Putamen (tissue), 1 donor: ENCODE results near the gene FOXN3.

ENCODE experiments used
- DNase-seq: peaks from one replicate; pipeline ENCODE4 v3.0.0-alpha.2; 2016; ENCODE audit warnings: low spot score

Gene FOXN3

DNA sequence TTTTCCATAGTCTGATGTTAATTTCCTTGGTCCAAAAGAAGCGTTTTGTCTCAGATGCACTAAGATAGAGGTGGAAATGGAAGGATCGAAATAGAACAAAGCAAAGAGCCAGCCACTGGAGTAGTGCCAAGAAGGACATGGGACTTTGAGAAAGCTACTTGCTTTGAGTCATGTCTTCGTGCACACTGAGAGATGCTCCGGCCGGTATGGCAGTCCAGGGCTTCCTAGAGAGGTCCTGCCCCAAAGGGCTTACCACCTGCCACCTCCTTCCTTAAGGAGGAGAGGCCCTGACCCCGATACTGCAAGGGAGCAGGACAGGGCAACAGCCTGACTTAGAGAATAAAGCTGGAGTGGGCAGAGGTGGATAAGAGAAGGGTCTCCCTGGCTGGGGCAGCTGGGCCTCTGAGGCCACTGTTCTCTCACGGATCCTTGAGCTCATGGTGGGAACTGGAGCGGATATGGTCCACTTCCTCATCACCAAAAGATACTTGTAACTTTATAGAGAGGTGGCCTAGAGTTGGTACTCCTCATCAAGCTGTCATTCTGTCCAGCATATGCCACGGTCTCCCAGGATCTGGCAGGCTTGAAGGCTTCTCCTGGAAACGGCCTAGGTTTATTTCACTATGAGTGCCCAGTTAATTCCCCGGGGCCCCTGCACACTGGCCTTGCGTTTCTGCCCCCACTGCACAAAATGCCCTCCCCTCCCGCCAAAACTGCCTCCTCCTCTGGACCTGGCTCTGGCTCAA, 57.4 kb downstream of the FOXN3 start:
- no peak for DNase-seq

DNA sequence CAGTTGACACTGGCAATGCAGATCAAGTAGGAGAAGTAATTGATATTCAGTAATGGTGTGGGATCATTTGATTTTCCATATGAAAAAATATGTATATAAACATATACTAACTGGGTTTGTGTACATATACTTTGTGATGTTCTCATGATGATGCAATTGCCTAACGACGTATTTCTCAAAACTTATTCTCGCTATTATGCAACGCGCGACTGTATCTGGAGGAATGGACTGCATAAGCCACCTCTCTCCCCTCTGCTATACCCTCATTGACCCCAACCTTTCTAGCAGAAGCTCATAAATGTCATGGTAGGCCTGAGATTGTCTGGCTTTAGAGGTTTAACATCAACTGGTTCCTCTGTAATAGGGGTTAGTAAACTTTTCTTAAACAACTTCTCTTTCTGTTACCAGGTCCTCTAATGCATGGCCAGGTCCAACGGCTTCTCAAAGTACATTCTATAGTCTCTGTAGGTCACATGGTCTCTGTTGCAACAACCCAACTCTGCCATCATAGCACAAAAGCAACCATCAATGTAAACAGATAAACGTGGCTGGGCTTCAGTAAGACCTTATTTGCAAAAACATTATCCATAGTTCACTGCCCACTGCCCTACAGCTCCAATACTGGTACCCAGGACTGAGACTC, 59.3 kb downstream of the FOXN3 start:
- no peak for DNase-seq

DNA sequence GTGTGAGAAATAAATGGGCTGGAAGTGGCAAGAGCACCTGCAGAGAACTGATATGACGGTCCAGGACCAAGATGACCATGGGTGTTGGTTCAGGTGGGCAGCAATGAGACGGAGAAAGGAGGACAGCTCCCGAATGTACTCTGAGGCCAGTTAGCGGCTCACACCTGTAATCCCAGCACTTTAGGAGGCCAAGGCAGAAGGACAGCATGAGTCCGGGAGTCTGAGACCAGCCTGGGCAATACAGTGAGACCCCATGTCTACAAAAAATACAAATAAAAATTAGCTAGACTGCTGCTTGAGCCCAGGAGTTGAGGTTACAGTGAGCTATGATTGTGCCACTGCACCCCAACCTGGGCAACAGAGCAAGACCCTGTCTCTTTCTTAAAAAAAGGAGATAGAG, 60.1 kb downstream of the FOXN3 start:
- DNase-seq: no peak

DNA sequence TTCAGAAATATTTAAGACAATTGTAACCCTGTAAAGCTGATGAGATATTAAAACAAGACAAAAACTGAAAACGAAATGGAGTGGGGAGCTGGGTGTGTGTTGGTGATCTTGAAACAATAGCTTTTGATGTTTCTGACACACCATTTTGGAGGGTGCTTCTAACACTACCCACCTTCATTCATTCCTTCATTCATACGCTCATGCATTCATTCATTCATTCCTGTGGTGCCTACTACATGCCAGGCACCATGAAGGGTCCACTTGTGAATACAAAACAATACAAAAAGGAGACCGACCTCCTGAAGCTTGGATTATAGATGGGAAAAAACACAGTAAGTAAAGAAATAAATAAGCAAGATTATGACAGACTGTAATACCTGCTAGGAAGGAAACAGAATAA, 60.5 kb downstream of the FOXN3 start:
- no peak for DNase-seq

DNA sequence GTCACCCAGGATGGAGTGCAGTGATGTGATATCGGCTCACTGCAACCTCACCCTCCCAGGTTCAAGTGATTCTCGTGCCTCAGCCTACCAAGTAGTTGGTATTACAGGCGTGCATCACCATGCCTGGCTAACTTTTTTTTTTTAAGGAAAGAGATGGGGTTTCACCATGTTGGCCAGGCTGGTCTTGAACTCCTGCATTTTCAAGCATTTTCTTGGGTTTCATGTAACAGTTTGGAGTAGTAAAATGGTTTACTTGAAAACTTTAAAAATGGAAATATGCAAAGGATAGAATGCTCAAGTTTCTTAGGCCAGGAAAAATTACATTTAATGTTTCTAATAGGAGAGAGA, 63.3 kb downstream of the FOXN3 start:
- no peak for DNase-seq

DNA sequence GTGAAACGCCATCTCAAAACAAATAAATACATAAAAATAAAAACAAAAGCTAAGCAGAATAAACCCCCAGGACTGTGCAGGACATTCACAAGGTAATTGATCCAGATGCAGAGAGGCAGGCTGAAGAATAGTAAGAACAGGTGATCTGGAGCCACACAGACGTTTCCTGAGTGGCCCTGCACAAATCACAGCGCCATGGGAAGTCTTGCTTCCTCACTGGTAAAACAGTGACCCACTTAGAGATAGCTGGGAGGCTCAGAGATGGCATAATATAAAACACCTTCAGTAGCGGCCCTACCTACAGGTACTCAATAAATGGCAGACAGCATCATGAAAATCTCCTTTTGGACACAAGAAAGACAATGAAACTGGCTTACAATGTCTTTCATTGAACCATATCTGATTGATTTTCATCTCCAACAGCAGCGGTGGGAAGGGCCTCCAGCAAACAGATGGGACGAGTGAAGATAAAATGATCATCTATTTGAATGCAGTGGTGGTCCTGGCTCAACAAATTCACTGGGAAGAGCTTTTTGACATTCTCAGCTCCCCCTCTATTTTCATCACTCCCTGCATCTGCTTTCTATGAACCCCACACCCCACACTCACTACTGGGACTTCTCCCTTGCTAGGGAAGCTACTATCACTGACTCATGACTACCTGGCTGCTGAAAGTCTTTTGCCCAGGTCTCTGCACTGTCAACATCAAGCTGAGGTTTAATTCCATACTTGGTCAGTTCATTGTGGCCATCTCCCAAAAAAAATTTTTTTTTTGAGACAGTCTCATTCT, 63.9 kb downstream of the FOXN3 start:
- no peak for DNase-seq

DNA sequence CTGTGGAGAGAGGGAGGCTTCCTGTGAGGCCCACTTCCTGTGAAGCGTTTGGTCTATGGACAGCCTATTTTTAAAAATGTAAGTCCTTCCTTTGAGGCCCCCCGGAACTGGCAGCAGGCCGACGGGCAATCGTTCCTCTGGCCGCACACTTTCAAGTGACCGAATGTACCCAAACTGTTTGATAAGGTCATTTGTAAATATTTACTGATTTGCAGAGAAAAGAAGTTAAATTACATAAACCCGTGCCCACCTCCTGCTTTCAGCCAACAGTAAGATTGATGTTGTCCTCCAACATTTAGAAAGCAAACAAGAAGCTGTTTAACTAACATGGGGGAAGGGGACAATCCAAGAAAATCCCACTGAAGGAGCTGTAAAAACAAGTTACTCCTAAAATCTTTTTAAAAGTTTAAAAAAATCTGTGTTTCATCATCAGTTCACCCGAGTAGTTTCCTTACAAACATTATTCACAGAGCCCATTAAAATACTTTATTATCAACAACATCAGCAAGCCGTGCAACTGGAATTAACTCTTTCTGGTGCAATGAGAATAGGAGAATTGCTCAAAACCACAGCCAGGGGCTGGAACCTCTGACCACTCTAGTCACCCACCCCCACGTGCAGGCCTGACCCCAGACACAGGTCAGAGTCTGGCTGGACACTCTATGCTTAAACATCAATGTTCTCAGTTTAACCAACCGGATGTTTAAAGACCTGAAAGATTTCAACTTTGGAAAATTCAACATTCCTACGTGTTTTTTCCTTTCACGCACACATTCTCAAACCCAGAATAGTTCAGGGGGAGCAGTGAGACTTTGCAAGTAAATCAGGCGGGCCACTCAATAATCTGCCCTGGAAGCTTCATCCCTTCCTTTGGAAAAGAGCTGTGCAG, 65.3 kb downstream of the FOXN3 start:
- DNase-seq: no peak

DNA sequence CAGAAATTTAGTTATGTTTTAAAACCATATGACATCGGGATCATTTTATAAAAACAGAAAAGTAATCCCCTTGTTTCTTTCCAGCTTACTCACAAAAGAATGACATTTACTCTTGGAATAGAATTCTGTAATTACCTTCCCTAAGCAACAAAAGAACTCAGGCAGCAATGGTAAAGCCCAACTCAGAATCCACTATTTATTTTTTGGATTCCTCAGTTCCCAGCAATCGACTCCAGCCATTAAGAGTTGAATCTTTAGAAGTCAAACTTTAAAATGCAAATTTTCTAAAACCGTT, 65.9 kb downstream of the FOXN3 start:
- DNase-seq: no peak

DNA sequence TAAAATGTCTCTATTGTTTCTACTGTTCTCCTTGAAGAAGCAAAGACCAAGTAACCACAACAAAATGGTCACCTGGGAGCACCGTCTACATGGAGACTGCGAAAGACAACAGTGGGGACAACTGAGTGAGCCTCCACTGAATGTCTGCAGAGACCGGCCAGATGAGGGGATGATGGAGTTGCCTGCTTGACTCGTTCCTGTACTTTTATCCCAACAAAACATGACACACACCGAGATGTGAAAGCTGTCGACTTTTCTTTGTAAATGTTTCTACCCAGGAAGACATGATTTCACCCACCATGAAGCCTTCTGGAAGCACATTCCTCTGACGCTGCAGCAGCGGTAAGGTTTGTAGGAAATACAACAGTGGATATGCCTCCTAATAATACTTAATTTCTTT, 66.9 kb downstream of the FOXN3 start:
- no peak for DNase-seq

DNA sequence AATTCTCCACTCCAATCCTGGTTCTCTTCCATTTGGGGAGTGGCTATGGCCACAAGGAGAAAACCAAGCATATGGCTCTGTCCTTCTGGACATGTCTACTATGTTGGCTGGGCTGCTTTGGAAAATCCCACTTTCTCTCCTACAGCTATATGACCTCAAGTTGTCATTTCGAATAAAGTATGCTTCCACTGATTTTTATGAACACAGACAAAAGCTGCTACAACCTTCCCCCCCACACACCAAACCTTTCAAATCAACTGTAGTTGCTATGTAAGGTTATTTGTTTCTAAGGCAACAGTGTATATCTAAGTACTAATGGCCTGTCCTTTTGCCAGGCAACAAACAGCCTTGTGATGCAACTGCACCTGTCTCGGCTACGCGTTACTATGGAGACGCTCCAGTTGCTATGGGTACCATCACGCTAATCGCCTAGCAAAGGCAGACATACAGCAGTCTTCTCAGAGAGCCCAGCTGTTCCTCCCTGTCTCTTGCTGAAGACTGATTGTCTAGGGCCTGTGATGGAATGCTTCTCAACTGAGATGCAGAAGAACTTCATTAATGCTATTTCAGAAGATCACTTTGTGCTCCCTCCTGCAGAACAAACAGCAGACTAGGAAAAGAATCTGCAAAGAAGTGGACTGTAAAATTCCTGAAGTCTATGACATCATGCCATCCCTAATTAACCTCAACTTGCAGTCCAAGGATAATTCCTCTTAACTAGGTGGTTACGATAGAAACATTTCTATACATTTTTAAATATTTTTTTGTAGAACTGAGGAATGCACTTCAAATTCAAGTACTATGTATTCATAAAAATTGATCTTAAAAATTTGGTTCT, 67.6 kb downstream of the FOXN3 start:
- peak; percentile 76 for DNase-seq

DNA sequence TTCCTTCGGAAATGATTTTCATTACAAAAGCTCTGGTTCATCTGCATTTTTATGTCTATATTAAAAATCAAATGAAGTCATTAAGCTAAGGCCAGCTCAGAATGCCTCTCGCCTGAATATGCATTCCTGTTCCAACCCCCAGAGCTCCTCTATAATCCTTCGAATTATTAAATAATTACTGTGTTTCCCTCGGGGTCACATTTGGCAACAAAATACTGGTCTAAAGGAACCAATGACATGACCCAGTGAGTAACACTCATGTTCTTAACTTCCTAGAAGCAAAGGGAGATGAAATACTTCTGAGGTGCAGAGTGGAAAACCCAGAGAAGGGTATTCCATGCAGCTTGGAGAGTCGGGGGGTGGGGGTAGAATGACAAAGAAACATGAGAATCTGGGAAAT, 68.3 kb downstream of the FOXN3 start:
- DNase-seq: no peak

DNA sequence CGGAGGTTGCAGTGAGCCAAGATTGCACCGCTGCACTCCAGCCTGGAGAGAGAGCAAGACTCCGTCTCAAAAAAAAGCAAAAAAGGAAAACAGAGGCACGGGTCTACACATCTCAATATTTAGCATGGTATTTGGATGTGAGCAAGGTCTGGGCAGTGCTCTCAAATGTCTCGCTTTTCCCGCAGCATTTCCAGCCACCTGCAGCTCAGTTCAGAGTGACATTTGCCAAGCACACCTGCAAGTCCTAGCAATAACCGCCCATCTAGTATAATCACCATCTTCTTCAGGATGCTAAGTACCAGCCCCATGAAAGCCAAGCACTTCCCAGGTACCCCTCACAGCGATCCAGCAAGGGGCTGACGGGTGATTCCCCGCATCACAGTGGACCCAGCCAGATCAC, 69.1 kb downstream of the FOXN3 start:
- DNase-seq: no peak

DNA sequence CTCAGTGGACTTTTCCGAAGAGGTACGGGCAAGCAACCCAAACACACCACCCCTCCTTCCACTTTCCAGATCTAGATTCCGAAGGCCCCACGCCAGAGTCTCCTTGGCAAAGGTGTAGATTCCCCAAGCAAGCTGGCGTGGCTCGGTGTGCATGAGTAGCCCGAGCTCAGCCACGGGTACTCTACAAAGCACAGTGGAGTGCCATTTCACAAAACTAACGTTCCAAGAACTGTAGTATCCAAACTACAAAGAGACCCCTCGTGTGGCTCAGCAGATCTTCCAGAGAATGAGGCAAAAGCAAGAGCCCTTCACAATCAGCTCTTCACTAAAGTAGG, 72.1 kb downstream of the FOXN3 start:
- no peak for DNase-seq

DNA sequence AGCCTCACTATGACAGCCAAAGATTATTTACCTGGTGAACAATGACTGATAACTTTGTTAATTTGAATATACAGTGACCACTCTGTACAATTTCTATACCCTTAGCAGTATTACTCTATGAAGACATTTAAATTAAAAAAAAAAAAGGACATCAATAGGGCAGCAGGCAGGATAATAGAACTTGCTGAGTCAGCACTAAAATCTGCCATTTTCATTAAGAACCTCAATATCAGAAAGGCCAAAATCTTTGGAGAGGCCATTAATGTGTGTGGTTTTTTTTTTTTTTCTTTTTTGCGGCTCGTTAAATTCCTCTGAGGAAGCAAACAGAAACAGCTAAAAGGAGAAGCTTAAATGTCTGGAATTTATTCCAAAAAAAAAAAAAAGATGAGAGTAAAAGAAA, 73.7 kb downstream of the FOXN3 start:
- DNase-seq: no peak

DNA sequence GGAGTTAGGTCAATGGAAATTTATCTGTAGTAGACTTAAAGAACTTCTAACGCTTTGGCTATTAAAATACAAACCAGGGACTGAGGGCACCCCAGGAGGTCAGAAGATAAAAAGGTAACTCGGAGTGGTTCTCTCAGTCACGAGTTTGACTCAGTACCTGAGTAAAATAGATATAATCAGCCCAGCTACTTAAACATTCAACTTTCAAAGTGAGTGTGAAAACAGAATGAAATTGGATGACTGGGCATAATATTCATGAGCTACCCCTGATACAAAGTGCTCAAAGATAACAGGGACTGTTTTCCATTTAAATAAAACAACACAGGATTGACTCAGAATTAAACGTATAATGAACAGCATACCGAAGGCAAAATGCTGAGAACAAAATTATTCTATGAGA, 75.0 kb downstream of the FOXN3 start:
- no peak for DNase-seq

DNA sequence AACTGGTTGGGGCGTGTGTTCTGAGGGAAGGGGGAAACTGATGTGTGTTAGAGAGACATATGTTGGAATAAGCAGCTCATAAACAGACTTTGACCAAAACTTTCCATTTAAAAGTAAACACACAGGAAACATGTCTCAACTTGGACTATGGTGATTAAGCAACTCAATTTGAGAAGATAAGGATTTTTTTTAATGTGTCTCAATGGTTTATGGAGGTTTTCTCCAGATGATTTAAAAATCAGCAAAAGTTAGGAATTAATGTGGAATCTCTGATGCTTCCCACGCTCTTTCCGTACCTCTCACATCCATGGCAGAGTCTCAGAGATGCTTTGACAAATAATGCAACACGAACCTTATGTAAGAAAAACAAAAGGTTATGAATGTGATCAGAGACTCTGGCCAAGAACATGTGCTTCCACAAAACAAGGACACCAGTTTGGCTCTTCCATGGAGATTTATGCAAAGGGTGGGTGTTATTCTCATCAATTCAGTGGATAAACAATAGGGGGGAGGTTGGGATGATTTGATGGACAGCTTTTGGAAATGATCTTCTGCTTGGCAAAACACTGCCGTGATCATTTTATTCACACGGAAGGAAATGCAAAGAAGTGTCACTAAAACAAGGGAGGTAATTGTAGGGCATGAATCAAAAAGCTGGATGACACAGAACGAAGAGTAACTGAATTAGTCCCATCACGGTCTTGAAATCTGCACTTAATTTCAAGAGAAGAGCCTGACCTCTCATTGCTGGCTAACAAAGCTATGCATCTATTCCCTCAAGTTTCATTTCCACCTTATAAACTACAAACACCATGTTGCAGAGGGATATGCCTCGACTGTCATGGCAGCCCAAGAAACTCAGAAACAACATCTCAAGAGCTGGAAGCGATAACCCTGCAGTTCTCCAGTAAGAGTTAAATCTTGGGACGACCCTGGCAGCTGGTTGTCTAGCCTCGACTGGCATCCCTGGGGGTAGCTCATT, 76.5 kb downstream of the FOXN3 start:
- no peak for DNase-seq

DNA sequence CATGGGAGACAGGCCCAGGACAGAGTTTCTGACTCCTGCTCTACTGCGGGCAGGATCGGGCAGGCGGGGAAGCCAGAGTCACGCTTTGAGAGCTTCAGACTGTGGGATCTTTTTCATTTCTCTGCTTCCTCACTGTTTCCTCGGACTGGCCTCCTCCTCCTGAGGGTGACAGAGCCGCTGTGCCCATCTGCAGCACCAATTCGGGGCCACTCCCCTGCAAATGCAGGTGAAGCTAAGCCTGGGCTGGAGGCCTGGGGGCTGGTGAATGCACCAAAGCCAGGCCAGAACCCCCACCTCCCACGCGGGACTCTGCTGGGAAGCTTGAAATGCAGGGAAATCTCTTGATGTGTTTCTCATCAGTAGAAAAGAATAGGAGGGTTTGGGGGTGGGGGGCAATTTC, 77.5 kb downstream of the FOXN3 start:
- no peak for DNase-seq

DNA sequence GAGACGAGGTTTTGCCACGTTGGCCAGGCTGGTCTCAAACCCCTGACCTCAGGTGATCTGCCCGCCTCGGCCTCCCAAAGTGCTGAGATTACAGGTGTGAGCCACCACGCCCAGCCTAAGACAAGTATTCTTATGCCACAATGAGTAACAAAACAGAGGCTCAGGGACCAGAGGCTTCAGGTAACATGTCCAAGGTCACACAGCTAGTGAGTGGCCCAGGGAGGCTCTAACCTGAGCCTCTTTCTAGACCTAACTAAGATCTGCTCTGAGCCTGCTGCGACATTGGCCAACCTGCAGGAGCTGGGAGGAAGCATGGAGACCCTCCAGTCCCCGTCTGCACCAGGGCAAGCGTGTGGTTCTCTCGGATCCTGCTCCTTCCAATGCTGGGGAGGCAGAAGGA, 77.9 kb downstream of the FOXN3 start:
- DNase-seq: no peak

DNA sequence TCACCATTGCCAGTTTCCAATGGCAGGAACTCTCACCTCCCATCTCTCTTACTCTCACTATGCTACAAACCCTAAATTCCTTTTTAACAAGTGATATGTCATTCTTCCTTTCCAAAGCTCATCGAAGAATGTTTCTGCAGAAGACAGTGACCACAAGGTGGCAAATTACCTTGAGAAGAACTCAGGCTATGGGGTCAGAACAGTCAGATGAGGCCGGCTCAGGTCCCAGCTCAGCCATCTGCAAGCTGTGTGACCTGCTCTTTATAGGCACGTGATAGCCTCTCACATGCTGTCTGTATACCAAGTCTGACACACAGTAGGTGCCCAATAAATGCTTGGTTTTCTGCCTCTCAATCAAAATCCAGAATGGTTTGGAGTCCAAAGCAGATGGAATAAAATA, 80.7 kb downstream of the FOXN3 start:
- no peak for DNase-seq

DNA sequence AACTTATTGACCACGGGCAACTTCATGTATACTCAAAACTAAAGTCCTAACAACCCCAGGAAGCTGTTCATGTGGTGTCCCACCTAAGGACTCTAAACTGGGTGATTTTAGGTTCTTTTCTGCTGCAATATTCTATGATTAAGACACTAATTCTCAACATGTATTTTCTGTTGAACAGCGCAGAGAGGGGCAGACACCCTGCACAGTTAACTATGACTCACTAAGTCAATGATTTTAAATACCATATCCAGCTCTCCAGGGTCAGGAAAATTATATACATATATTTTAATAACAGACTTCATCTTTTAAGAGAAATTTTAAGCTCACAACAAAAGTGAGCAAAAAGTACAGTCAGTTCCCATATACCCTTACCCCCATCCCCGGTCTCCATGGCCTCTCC, 85.0 kb downstream of the FOXN3 start:
- no peak for DNase-seq

DNA sequence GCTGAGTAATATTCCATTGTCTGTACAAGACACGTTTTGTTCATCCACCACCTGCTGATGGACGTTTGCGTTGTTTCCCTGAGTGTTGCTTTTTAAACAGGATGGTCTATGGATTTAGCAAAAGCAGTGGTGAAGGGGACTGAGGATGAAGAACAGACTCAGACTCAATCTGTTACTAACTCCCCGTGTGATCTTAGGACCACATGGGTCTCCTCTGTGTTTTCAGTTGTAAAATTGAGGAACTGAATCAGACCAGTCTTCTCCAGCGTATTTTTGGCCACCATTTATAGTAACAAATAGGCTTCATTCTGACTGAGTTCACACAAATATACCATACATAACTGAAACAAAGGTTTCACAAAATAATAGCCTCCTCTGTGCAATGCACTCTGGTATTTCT, 85.6 kb downstream of the FOXN3 start:
- no peak for DNase-seq
